Brain microvascular endothelial cell (primary cell): ENCODE data around the gene APC2.

Source experiments
- DNase-seq: peaks from one replicate; pipeline ENCODE4 v3.0.0-alpha.2; 2020
- H3K27ac ChIP-seq: fragments of 250-450 bp; sonication (Bioruptor Pico); 2 replicates; pipeline ENCODE4 v1.5.1; 2020; ENCODE audit warnings: mild to moderate bottlenecking, moderate library complexity
- H3K27me3 ChIP-seq: fragments of 250-450 bp; sonication (Bioruptor Pico); replicated peaks from 2 replicates; pipeline ENCODE4 v1.5.1; 2020; ENCODE audit warnings: mild to moderate bottlenecking
- H3K36me3 ChIP-seq: fragments of 250-450 bp; sonication (Bioruptor Pico); replicated peaks from 2 replicates; pipeline ENCODE4 v1.5.1; 2020; ENCODE audit warnings: mild to moderate bottlenecking
- H3K4me3 ChIP-seq: 2 replicates; pipeline ENCODE4 v1.5.1; 2011; ENCODE audit warnings: low read depth, mild to moderate bottlenecking, control low read depth, low read length, moderate library complexity
- CTCF ChIP-seq: IDR thresholded peaks from 2 replicates; pipeline ENCODE4 v1.5.1; 2011; ENCODE audit warnings: low read depth, mild to moderate bottlenecking, moderate library complexity, low read length, control low read depth, inconsistent platforms; ENCODE audit errors: missing control alignments
- in situ Hi-C: cut with HindIII; loops from 2 replicates; pipeline ENCODE4 v1.10.0; 2017; ENCODE audit warnings: low sequenced_read_pairs, low pct_ligation_motif_present

The APC2 gene

GRCh38 chr19:1410136-1410786 lies 39.7 kb upstream of the APC2 start:
- H3K27me3 ChIP-seq = no peaks in the 10 kb centered on the region
- peaks cover 7% of the 10 kb centered on the region for H3K36me3 ChIP-seq
- in situ Hi-C loops = loop anchor here (5.0 kb wide), 1 partner anchor 128 kb away; no protein-coding TSS in a partner anchor
- peak; percentile 43 for DNase-seq
- H3K27ac ChIP-seq = peak overlapping the region; percentile 17
- TF ChIP-seq CTCF = no peak
- H3K4me3 ChIP-seq = peak overlapping the region; percentile 83

GRCh38 chr19:1410789-1411188 lies 39.1 kb upstream of the APC2 start:
- Histone ChIP-seq H3K27ac (peak overlapping the region; percentile 17), H3K4me3 (no peak overlapping the region), H3K27me3 (no peaks in the 10 kb centered on the region), H3K36me3 (peaks cover 7% of the 10 kb centered on the region)
- TF ChIP-seq CTCF = no peak
- in situ Hi-C loops = loop anchor here (5.0 kb wide), 1 partner anchor 128 kb away; no protein-coding TSS in a partner anchor
- no peak for DNase-seq

- TF ChIP-seq CTCF = no peak
- in situ Hi-C loops = loop anchor here (5.0 kb wide), 1 partner anchor 129 kb away; no protein-coding TSS in a partner anchor
- Histone ChIP-seq H3K27ac (no peak overlapping the region), H3K27me3 (no peaks in the 10 kb centered on the region), H3K36me3 (peaks cover 7% of the 10 kb centered on the region), H3K4me3 (no peak overlapping the region)
- DNase-seq = peak; percentile 24
These were observed 38.4 kb upstream of the APC2 start for GRCh38 chr19:1411255-1412191.

- Histone ChIP-seq H3K27ac (no peak overlapping the region), H3K27me3 (no peaks in the 10 kb centered on the region), H3K36me3 (peaks cover 7% of the 10 kb centered on the region), H3K4me3 (no peak overlapping the region)
- no peak for DNase-seq
- in situ Hi-C loops = loop anchor here (5.0 kb wide), 1 partner anchor 130 kb away; no protein-coding TSS in a partner anchor
- no peak for TF ChIP-seq CTCF
These were observed 37.5 kb upstream of the APC2 start for GRCh38 chr19:1412323-1412923.

- Histone ChIP-seq H3K36me3 (peaks cover 10% of the 10 kb centered on the region), H3K4me3 (no peak overlapping the region), H3K27me3 (no peaks in the 10 kb centered on the region), H3K27ac (no peak overlapping the region)
- no peak for TF ChIP-seq CTCF
- in situ Hi-C loops = loop anchor here (5.0 kb wide), 1 partner anchor 131 kb away; no protein-coding TSS in a partner anchor
- no peak for DNase-seq
These were observed 36.7 kb upstream of the APC2 start for GRCh38 chr19:1412995-1413800.
